Mesothelial cell of epicardium (in vitro differentiated cells): ENCODE results near the gene APC. TPM values are rescaled to one million over a fixed set of nuclear protein-coding genes. Genes with fewer than 3 reads are reported as not detected.
"Not testable (repeated sequence)": the region's sequence is repeated elsewhere in the genome, so short reads cannot be mapped to it uniquely, and the experiment has no call there.

Experiments
- DNase-seq, 2 experiments: peaks; one replicate each; pipeline ENCODE4 v3.0.0; 2021; ENCODE audit warnings: low spot score in 2 of 2; ENCODE audit not compliant: unreplicated experiment in 2 of 2
- H3K27ac Mint-ChIP-seq: 2 replicates; pipeline ENCODE4 v1.8.0; 2021; ENCODE audit warnings: mixed read lengths
- H3K27me3 Mint-ChIP-seq: 2 replicates; pipeline ENCODE4 v1.8.0; 2021; ENCODE audit warnings: low read depth, mixed read lengths
- H3K36me3 Mint-ChIP-seq: 2 replicates; pipeline ENCODE4 v1.8.0; 2021; ENCODE audit warnings: mixed read lengths
- H3K4me1 Mint-ChIP-seq: 2 replicates; pipeline ENCODE4 v1.8.0; 2021; ENCODE audit warnings: mixed read lengths
- H3K4me3 Mint-ChIP-seq: 2 replicates; pipeline ENCODE4 v1.8.0; 2021; ENCODE audit warnings: mild to moderate bottlenecking, moderate library complexity, mixed read lengths
- H3K9me3 Mint-ChIP-seq: 2 replicates; pipeline ENCODE4 v1.8.0; 2021; ENCODE audit warnings: mixed read lengths
- total RNA-seq: library from RNA; stranded (reverse); gene quantifications from 3 replicates; pipeline ENCODE4 v1.2.1, GENCODE V29; 2021
- TF ChIP-seq, protein P1 (sequence below): fragments of 200-600 bp; sonication (generic); IDR thresholded peaks from one replicate; pipeline ENCODE4 v1.5.0; 2021; ENCODE audit warnings: antibody characterized with exemption; ENCODE audit not compliant: unreplicated experiment

Gene APC
- total RNA-seq, 1 donor from 2014 or later = 56.3 TPM

- peak overlapping the region; percentile 96 for H3K27ac Mint-ChIP-seq
- peaks cover 3% of the 10 kb centered on the region for H3K36me3 Mint-ChIP-seq
- peak overlapping the region; percentile 96 for H3K4me3 Mint-ChIP-seq
- no peaks in the 10 kb centered on the region for H3K27me3 Mint-ChIP-seq
- H3K4me1 Mint-ChIP-seq = peaks cover 32% of the 10 kb centered on the region
- TF ChIP-seq, protein P1, sequence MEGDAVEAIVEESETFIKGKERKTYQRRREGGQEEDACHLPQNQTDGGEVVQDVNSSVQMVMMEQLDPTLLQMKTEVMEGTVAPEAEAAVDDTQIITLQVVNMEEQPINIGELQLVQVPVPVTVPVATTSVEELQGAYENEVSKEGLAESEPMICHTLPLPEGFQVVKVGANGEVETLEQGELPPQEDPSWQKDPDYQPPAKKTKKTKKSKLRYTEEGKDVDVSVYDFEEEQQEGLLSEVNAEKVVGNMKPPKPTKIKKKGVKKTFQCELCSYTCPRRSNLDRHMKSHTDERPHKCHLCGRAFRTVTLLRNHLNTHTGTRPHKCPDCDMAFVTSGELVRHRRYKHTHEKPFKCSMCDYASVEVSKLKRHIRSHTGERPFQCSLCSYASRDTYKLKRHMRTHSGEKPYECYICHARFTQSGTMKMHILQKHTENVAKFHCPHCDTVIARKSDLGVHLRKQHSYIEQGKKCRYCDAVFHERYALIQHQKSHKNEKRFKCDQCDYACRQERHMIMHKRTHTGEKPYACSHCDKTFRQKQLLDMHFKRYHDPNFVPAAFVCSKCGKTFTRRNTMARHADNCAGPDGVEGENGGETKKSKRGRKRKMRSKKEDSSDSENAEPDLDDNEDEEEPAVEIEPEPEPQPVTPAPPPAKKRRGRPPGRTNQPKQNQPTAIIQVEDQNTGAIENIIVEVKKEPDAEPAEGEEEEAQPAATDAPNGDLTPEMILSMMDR = no peak
- DNase-seq = no peak
- H3K9me3 Mint-ChIP-seq = no peaks in the 10 kb centered on the region
Observed at GRCh38 chr5:112709416-112709815, 28.3 kb upstream of the APC start.

DNA sequence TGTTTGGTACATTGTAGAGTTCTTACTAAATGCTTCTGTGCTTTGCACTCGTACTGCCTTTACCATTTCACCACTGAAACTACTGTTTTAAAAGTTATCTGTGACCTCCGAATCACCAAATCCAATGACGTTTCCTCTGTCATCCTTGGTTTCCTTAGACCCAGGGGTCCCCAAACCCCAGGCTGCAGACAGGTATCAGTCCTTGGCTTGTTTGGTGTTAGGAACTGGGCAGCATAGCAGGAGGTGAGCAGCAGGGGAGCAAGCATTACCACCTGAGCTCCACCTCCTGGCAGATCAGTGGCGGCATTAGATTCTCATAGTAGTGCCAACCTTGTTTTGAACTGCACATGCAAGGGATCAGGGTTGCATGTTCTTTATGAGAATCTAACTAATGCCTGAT is 26.8 kb upstream of the APC start:
- no peaks in the 10 kb centered on the region for H3K27me3 Mint-ChIP-seq
- H3K4me3 Mint-ChIP-seq = no peak overlapping the region
- no peak for DNase-seq
- no peaks in the 10 kb centered on the region for H3K9me3 Mint-ChIP-seq
- H3K4me1 Mint-ChIP-seq = peaks cover 32% of the 10 kb centered on the region
- no peak overlapping the region for H3K27ac Mint-ChIP-seq
- peaks cover 3% of the 10 kb centered on the region for H3K36me3 Mint-ChIP-seq
- TF ChIP-seq, protein P1 = no peak

GRCh38 chr5:112711436-112711835 is 26.2 kb upstream of the APC start:
- H3K4me3 Mint-ChIP-seq = no peak overlapping the region
- DNase-seq = no peak
- TF ChIP-seq, protein P1 = no peak
- no peaks in the 10 kb centered on the region for H3K27me3 Mint-ChIP-seq
- H3K4me1 Mint-ChIP-seq = peaks cover 32% of the 10 kb centered on the region
- no peaks in the 10 kb centered on the region for H3K9me3 Mint-ChIP-seq
- H3K36me3 Mint-ChIP-seq = peaks cover 3% of the 10 kb centered on the region
- no peak overlapping the region for H3K27ac Mint-ChIP-seq

- TF ChIP-seq, protein P1 = no peak
- peaks cover 9% of the 10 kb centered on the region for H3K9me3 Mint-ChIP-seq
- H3K4me1 Mint-ChIP-seq = peaks cover 24% of the 10 kb centered on the region
- H3K27me3 Mint-ChIP-seq = no peaks in the 10 kb centered on the region
- H3K27ac Mint-ChIP-seq = no peak overlapping the region
- no peak for DNase-seq
- H3K4me3 Mint-ChIP-seq = no peak overlapping the region
- H3K36me3 Mint-ChIP-seq = peaks cover 8% of the 10 kb centered on the region
Observed at GRCh38 chr5:112713206-112713605, 24.5 kb upstream of the APC start.

- not testable (repeated sequence) for H3K27ac Mint-ChIP-seq
Observed at GRCh38 chr5:112716895-112717294, 20.8 kb upstream of the APC start.

GRCh38 chr5:112717506-112718082 is 20.1 kb upstream of the APC start:
- Mint-ChIP-seq H3K36me3 (peaks cover 15% of the 10 kb centered on the region), H3K27ac (no peak overlapping the region), H3K4me3 (no peak overlapping the region), H3K9me3 (peaks cover 17% of the 10 kb centered on the region), H3K4me1 (peaks cover 2% of the 10 kb centered on the region), H3K27me3 (no peaks in the 10 kb centered on the region)
- TF ChIP-seq, protein P1 = no peak
- DNase-seq = no peak

More at GRCh38 chr5:112716895-112717294, 20.8 kb upstream of the APC start:
- not testable (repeated sequence) for H3K4me3 Mint-ChIP-seq, H3K4me1 Mint-ChIP-seq, DNase-seq, H3K27me3 Mint-ChIP-seq
- Mint-ChIP-seq H3K9me3 (peaks cover 17% of the 10 kb centered on the region), H3K36me3 (peaks cover 17% of the 10 kb centered on the region)
